Measurements from ENCODE around the gene PSMB11. TPM values are rescaled to one million over a fixed set of nuclear protein-coding genes. Genes with fewer than 3 reads are reported as not detected.

The PSMB11 gene
- total RNA-seq, 1 donor from 2014 or later = not detected

GRCh38 chr14:23078692-23079116, 36.7 kb downstream of the PSMB11 start:
- no peaks in the 10 kb centered on the region for H3K4me1 Mint-ChIP-seq
- peaks cover 11% of the 10 kb centered on the region for H3K36me3 Mint-ChIP-seq (ENCODE audit: low read depth)
- DNase-seq (ENCODE audit: low read depth, low spot score) = no peak
- H3K9me3 Mint-ChIP-seq = no peaks in the 10 kb centered on the region
- no peak for TF ChIP-seq CTCF (conservative IDR thresholded peaks at IDR 0.05)
- H3K27ac Mint-ChIP-seq (ENCODE audit: unreplicated experiment) = no peak overlapping the region
- no peaks in the 10 kb centered on the region for H3K27me3 Mint-ChIP-seq (ENCODE audit: low read depth)
- H3K4me3 Mint-ChIP-seq = no peak overlapping the region

- Mint-ChIP-seq H3K4me1 (no peaks in the 10 kb centered on the region), H3K27ac (ENCODE audit: unreplicated experiment) (no peak overlapping the region), H3K9me3 (no peaks in the 10 kb centered on the region), H3K36me3 (ENCODE audit: low read depth) (peaks cover 11% of the 10 kb centered on the region), H3K4me3 (no peak overlapping the region), H3K27me3 (ENCODE audit: low read depth) (no peaks in the 10 kb centered on the region)
- no peak for DNase-seq (ENCODE audit: low read depth, low spot score)
- TF ChIP-seq CTCF (conservative IDR thresholded peaks at IDR 0.05) = no peak
Measured at GRCh38 chr14:23079716-23080115, 37.7 kb downstream of the PSMB11 start.

GRCh38 chr14:23080474-23080873, 38.5 kb downstream of the PSMB11 start:
- Mint-ChIP-seq H3K27ac (ENCODE audit: unreplicated experiment) (no peak overlapping the region), H3K4me3 (no peak overlapping the region), H3K27me3 (ENCODE audit: low read depth) (no peaks in the 10 kb centered on the region), H3K9me3 (no peaks in the 10 kb centered on the region), H3K36me3 (ENCODE audit: low read depth) (peaks cover 11% of the 10 kb centered on the region), H3K4me1 (no peaks in the 10 kb centered on the region)
- no peak for DNase-seq (ENCODE audit: low read depth, low spot score)
- TF ChIP-seq CTCF (conservative IDR thresholded peaks at IDR 0.05) = no peak

- Mint-ChIP-seq H3K36me3 (ENCODE audit: low read depth) (peaks cover 6% of the 10 kb centered on the region), H3K9me3 (no peaks in the 10 kb centered on the region), H3K4me3 (no peak overlapping the region), H3K27me3 (ENCODE audit: low read depth) (no peaks in the 10 kb centered on the region), H3K27ac (ENCODE audit: unreplicated experiment) (no peak overlapping the region), H3K4me1 (no peaks in the 10 kb centered on the region)
- no peak for TF ChIP-seq CTCF (conservative IDR thresholded peaks at IDR 0.05)
- no peak for DNase-seq (ENCODE audit: low read depth, low spot score)
Measured at GRCh38 chr14:23085458-23085857, 43.4 kb downstream of the PSMB11 start.

- TF ChIP-seq CTCF (conservative IDR thresholded peaks at IDR 0.05) = no peak
- Mint-ChIP-seq H3K36me3 (ENCODE audit: low read depth) (peaks cover 5% of the 10 kb centered on the region), H3K4me1 (no peaks in the 10 kb centered on the region), H3K9me3 (no peaks in the 10 kb centered on the region), H3K27ac (ENCODE audit: unreplicated experiment) (no peak overlapping the region), H3K4me3 (no peak overlapping the region), H3K27me3 (ENCODE audit: low read depth) (no peaks in the 10 kb centered on the region)
- DNase-seq (ENCODE audit: low read depth, low spot score) = no peak
Measured at GRCh38 chr14:23086565-23086964, 44.6 kb downstream of the PSMB11 start.
